Neural cell (in vitro differentiated cells): ENCODE results near the gene KIRREL3. TPM values are rescaled to one million over a fixed set of nuclear protein-coding genes. Genes with fewer than 3 reads are reported as not detected.

Experiments
- H2AFZ ChIP-seq: fragments of 200-600, 300-800 bp; sonication (generic), shearing (Covaris generic); 2 replicates; pipeline ENCODE4 v1.6.0; 2014; ENCODE audit warnings: low read depth, mild to moderate bottlenecking, antibody characterized with exemption, low read length, moderate library complexity
- H3F3A ChIP-seq: fragments of 200-600 bp; shearing (Covaris generic); 2 replicates; pipeline ENCODE4 v1.6.1; 2016; ENCODE audit warnings: mild to moderate bottlenecking, moderate library complexity, mixed read lengths, antibody characterized with exemption, low read length; ENCODE audit not compliant: insufficient read depth, poor library complexity, severe bottlenecking
- H3K27ac ChIP-seq: fragments of 200-600, 300-800 bp; sonication (generic), shearing (Covaris generic); 2 replicates; pipeline ENCODE4 v1.5.1; 2014; ENCODE audit warnings: mild to moderate bottlenecking, low read length, moderate library complexity
- H3K27me3 ChIP-seq: fragments of 300-800, 200-600 bp; sonication (generic), shearing (Covaris generic); 2 replicates; pipeline ENCODE4 v1.6.0; 2014; ENCODE audit warnings: mild to moderate bottlenecking, low read depth, low read length, moderate library complexity; ENCODE audit not compliant: insufficient read depth
- H3K36me3 ChIP-seq: fragments of 300-800, 200-600 bp; sonication (generic), shearing (Covaris generic); 2 replicates; pipeline ENCODE4 v1.5.1; 2014; ENCODE audit warnings: mild to moderate bottlenecking, antibody characterized with exemption, low read length, moderate library complexity; ENCODE audit not compliant: insufficient read depth
- H3K4me2 ChIP-seq: fragments of 300-800, 200-600 bp; sonication (generic), shearing (Covaris generic); 2 replicates; pipeline ENCODE4 v1.6.0; 2014; ENCODE audit warnings: mild to moderate bottlenecking, low read length
- H3K4me3 ChIP-seq: fragments of 300-800, 200-600 bp; sonication (generic), shearing (Covaris generic); 2 replicates; pipeline ENCODE4 v1.5.1; 2014; ENCODE audit warnings: mild to moderate bottlenecking, low read length, moderate library complexity
- H3K79me2 ChIP-seq: fragments of 200-600 bp; shearing (Covaris generic); replicated peaks from 2 replicates; pipeline ENCODE4 v1.6.0; 2014; ENCODE audit warnings: mild to moderate bottlenecking, low read length, moderate library complexity; ENCODE audit not compliant: insufficient read depth
- H3K9ac ChIP-seq: fragments of 300-800, 200-600 bp; sonication (generic), shearing (Covaris generic); 2 replicates; pipeline ENCODE4 v1.6.1; 2016; ENCODE audit warnings: mild to moderate bottlenecking, low read length, mixed read lengths
- H3K9me2 ChIP-seq: fragments of 200-600 bp; shearing (Covaris generic); 2 replicates; pipeline ENCODE4 v1.6.1; 2016; ENCODE audit warnings: mild to moderate bottlenecking, low read length, mixed read lengths; ENCODE audit not compliant: insufficient read depth
- H3K9me3 ChIP-seq: fragments of 200-600, 300-800 bp; sonication (generic), shearing (Covaris generic); 2 replicates; pipeline ENCODE4 v1.6.1; 2016; ENCODE audit warnings: mild to moderate bottlenecking, mixed run types, low read length, moderate library complexity, mixed read lengths
- H4K20me1 ChIP-seq: fragments of 200-600 bp; shearing (Covaris generic); 2 replicates; pipeline ENCODE4 v1.6.1; 2016; ENCODE audit warnings: mild to moderate bottlenecking, mixed run types; ENCODE audit not compliant: insufficient read depth
- EP300 ChIP-seq: fragments of 450-650 bp; conservative IDR thresholded peaks from 2 replicates; pipeline ENCODE4 v1.6.1; 2014; ENCODE audit warnings: antibody characterized with exemption, mild to moderate bottlenecking, moderate library complexity; ENCODE audit not compliant: poor library complexity, severe bottlenecking
- EZH2 ChIP-seq: fragments of 200-600, 300-800 bp; shearing (Covaris generic), sonication (generic); IDR thresholded peaks from 2 replicates; pipeline ENCODE4 v1.6.1; 2014; ENCODE audit warnings: antibody characterized with exemption, low read length, borderline replicate concordance, mild to moderate bottlenecking; ENCODE audit not compliant: insufficient read depth, poor library complexity, severe bottlenecking
- MXI1 ChIP-seq: fragments of 450-650 bp; conservative IDR thresholded peaks from 2 replicates; pipeline ENCODE4 v1.6.1; 2014; ENCODE audit warnings: antibody characterized with exemption, mild to moderate bottlenecking; ENCODE audit not compliant: poor library complexity, severe bottlenecking
- POLR2AphosphoS5 ChIP-seq: IDR thresholded peaks from 2 replicates; pipeline ENCODE4 v1.6.1; 2012
- RAD21 ChIP-seq: fragments of 450-650 bp; conservative IDR thresholded peaks from 2 replicates; pipeline ENCODE4 v1.6.1; 2014; ENCODE audit warnings: antibody characterized with exemption, mild to moderate bottlenecking, moderate library complexity
- SMC3 ChIP-seq: fragments of 450-650 bp; conservative IDR thresholded peaks from 2 replicates; pipeline ENCODE4 v1.6.1; 2014; ENCODE audit warnings: antibody characterized with exemption, mild to moderate bottlenecking, moderate library complexity; ENCODE audit not compliant: poor library complexity
- TAF1 ChIP-seq: IDR thresholded peaks from 2 replicates; pipeline ENCODE4 v1.6.1; 2012; ENCODE audit warnings: low read depth
- polyA plus RNA-seq: library from polyadenylated mRNA; depleted of rRNA; stranded (reverse); fragments of >200 nt; gene quantifications from 2 replicates; pipeline ENCODE4 v1.2.3, GENCODE V29; 2014
- TF ChIP-seq, protein P1 (sequence below): IDR thresholded peaks from 2 replicates; pipeline ENCODE4 v1.6.1; 2012; ENCODE audit warnings: borderline replicate concordance
- TF ChIP-seq, protein P2 (sequence below): fragments of 450-650 bp; IDR thresholded peaks from 2 replicates; pipeline ENCODE4 v1.5.1; 2014; ENCODE audit warnings: antibody characterized with exemption, mild to moderate bottlenecking, moderate library complexity; ENCODE audit not compliant: poor library complexity, severe bottlenecking

KIRREL3 gene
- polyA plus RNA-seq, 1 donor from 2014 or later, result 23.8 TPM

DNA sequence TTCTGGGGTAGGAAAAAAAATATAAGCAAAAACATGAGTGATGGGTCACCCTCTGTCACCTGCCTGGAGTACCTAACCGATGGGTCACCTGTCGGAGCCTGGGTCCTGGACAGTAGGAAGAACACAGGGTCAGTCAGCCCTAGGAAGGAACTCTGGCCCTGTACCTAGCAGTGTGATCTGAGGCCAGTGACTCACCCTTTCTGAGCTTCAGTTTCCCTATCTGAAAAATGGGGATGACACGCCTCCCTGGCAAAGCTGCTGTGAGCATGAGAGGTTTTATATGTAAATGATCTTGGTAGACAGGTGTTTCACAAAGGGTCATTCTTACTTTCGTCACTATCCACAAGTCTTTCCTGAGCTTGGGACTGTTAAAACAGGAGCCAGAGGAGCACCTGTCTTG lies 463.1 kb downstream of the KIRREL3 start:
- H3K9ac ChIP-seq, result no peak overlapping the region
- H3K36me3 ChIP-seq, result no peaks in the 10 kb centered on the region
- H3K4me2 ChIP-seq, result no peak overlapping the region
- no peaks in the 10 kb centered on the region for H3K9me3 ChIP-seq
- H3F3A ChIP-seq, result no peaks in the 10 kb centered on the region
- no peaks in the 10 kb centered on the region for H3K79me2 ChIP-seq
- H3K9me2 ChIP-seq, result no peaks in the 10 kb centered on the region
- H2AFZ ChIP-seq, result no peak overlapping the region
- H3K4me3 ChIP-seq, result no peak overlapping the region
- no peak overlapping the region for H3K27ac ChIP-seq
- no peaks in the 10 kb centered on the region for H3K27me3 ChIP-seq
- no peaks in the 10 kb centered on the region for H4K20me1 ChIP-seq
- TF ChIP-seq EZH2 (no peak), SMC3 (no peak), EP300 (no peak), MXI1 (no peak), RAD21 (no peak), TAF1 (no peak), POLR2AphosphoS5 (no peak)
- TF ChIP-seq, protein P1, sequence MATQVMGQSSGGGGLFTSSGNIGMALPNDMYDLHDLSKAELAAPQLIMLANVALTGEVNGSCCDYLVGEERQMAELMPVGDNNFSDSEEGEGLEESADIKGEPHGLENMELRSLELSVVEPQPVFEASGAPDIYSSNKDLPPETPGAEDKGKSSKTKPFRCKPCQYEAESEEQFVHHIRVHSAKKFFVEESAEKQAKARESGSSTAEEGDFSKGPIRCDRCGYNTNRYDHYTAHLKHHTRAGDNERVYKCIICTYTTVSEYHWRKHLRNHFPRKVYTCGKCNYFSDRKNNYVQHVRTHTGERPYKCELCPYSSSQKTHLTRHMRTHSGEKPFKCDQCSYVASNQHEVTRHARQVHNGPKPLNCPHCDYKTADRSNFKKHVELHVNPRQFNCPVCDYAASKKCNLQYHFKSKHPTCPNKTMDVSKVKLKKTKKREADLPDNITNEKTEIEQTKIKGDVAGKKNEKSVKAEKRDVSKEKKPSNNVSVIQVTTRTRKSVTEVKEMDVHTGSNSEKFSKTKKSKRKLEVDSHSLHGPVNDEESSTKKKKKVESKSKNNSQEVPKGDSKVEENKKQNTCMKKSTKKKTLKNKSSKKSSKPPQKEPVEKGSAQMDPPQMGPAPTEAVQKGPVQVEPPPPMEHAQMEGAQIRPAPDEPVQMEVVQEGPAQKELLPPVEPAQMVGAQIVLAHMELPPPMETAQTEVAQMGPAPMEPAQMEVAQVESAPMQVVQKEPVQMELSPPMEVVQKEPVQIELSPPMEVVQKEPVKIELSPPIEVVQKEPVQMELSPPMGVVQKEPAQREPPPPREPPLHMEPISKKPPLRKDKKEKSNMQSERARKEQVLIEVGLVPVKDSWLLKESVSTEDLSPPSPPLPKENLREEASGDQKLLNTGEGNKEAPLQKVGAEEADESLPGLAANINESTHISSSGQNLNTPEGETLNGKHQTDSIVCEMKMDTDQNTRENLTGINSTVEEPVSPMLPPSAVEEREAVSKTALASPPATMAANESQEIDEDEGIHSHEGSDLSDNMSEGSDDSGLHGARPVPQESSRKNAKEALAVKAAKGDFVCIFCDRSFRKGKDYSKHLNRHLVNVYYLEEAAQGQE, result no peak
- TF ChIP-seq, protein P2, sequence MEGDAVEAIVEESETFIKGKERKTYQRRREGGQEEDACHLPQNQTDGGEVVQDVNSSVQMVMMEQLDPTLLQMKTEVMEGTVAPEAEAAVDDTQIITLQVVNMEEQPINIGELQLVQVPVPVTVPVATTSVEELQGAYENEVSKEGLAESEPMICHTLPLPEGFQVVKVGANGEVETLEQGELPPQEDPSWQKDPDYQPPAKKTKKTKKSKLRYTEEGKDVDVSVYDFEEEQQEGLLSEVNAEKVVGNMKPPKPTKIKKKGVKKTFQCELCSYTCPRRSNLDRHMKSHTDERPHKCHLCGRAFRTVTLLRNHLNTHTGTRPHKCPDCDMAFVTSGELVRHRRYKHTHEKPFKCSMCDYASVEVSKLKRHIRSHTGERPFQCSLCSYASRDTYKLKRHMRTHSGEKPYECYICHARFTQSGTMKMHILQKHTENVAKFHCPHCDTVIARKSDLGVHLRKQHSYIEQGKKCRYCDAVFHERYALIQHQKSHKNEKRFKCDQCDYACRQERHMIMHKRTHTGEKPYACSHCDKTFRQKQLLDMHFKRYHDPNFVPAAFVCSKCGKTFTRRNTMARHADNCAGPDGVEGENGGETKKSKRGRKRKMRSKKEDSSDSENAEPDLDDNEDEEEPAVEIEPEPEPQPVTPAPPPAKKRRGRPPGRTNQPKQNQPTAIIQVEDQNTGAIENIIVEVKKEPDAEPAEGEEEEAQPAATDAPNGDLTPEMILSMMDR, result no peak

DNA sequence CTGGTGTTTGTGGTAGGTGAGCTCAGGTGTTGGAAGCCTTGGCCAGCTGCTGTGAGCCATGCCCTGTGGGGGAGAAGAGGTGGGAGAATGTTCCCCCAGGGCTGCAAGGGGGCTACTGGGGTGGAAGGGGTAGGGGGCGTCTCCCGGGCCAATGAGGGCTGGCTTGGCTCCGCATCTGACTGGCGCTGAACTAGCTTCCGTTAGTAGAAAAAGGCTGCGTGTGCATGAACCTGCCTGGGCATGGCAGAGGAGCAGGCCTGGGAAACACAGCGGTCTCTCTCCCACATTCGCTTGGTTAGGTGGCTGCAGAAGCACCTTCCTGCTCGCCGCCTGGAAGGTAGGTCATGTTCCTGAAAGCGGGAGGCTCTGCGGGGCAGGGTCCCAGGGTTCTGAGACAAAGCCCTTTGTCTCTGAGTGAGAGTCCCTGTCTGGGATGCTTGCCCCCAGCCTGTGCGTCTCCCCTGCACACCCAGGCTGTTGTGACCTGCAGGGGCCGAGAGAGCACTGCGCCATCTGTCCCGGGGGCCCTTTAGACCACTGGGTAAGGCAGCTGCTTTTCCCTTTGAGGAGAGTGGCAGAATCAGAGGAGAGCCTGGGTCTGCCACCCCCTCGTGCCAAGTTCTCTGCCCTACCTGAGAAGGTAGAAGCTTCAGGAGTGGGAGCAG lies 466.3 kb downstream of the KIRREL3 start:
- Histone ChIP-seq H3K9me3 (no peaks in the 10 kb centered on the region), H3F3A (no peaks in the 10 kb centered on the region), H3K4me3 (no peak overlapping the region), H3K27me3 (no peaks in the 10 kb centered on the region), H3K9ac (no peak overlapping the region), H4K20me1 (no peaks in the 10 kb centered on the region), H3K4me2 (no peak overlapping the region), H3K27ac (no peak overlapping the region), H3K9me2 (no peaks in the 10 kb centered on the region), H3K79me2 (no peaks in the 10 kb centered on the region), H3K36me3 (no peaks in the 10 kb centered on the region), H2AFZ (no peak overlapping the region)
- no peak for TF ChIP-seq EP300
- TF ChIP-seq MXI1, result no peak
- TF ChIP-seq, protein P2, result no peak
- no peak for TF ChIP-seq EZH2
- no peak for TF ChIP-seq POLR2AphosphoS5
- no peak for TF ChIP-seq RAD21
- TF ChIP-seq, protein P1, result no peak
- no peak for TF ChIP-seq TAF1
- TF ChIP-seq SMC3, result no peak
